ENCODE data around the gene OR2L5. TPM values are rescaled to one million over a fixed set of nuclear protein-coding genes. Genes with fewer than 3 reads are reported as not detected.

OR2L5 gene, protein sequence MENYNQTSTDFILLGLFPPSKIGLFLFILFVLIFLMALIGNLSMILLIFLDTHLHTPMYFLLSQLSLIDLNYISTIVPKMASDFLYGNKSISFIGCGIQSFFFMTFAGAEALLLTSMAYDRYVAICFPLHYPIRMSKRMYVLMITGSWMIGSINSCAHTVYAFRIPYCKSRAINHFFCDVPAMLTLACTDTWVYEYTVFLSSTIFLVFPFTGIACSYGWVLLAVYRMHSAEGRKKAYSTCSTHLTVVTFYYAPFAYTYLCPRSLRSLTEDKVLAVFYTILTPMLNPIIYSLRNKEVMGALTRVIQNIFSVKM
- not detected in 2 replicates for polyA plus RNA-seq (2011; rRNA removed)
- polyA plus RNA-seq (2012; cell fraction: cytosol; rRNA removed): not detected in 2 replicates
- polyA plus RNA-seq (2012; cell fraction: nucleus; rRNA removed): not detected in 2 replicates
- not detected in 3 replicates for polyA plus RNA-seq (2017; fragmentation: RNase III; extraction: RNeasy Plus Mini Kit Qiagen cat#74134 plus additional on column Dnase treatment)
- polyA minus RNA-seq (2011; rRNA and poly(A)+ RNA removed): not detected in 2 replicates

DNA sequence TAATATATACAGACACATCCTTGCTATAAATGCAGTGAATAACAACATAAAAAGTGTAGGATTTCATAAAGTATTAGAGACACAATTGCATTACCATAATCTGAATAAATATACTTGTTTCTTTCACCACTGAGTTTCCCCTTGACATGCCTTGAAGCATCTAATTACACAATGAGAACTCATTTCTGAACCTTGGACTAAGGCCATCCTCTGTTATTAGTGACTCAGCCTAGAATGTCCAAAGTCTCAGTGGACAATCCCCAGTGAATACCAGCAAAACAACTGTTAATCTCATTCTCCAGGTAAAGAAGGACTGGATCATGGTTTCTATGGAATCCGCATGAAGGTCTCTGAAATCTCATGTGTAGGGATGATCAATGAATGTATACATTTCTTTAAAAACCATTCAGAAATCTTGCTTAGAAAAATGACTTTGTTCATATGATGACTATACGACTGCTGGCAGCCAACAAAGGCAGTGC lies at the start of gene OR2L5:
OR2L5 (plus strand) TSS at position 432 of the 482 bp plus-strand sequence. CDS start 8,288 bp downstream, outside the sequence.
- H3K4me2 ChIP-seq: no peak within 1 kb of the TSS
- FAIRE-seq (no peak), DNase-seq (ENCODE audit: low read depth in 1 of 2, low spot score in 1 of 2) (no peak), ATAC-seq (no peak)
- TF ChIP-seq FOSL2 (IDR thresholded peaks at IDR 0.05): no peak
- TF ChIP-seq FOSL2 (CRISPR knock-in tag; IDR thresholded peaks at IDR 0.05): no peak
- TF ChIP-seq SMC3 (IDR thresholded peaks at IDR 0.05): no peak
- no peak for TF ChIP-seq RAD21 (conservative IDR thresholded peaks at IDR 0.05 in 1 of 2, IDR thresholded peaks at IDR 0.05 in 1 of 2)
- TF ChIP-seq CBX2 (IDR thresholded peaks at IDR 0.05; ENCODE audit: borderline replicate concordance, low read depth): no peak
- no peak for TF ChIP-seq ZFP36 (IDR thresholded peaks at IDR 0.05; ENCODE audit: borderline replicate concordance, partially characterized antibody)
- TF ChIP-seq, protein P1, sequence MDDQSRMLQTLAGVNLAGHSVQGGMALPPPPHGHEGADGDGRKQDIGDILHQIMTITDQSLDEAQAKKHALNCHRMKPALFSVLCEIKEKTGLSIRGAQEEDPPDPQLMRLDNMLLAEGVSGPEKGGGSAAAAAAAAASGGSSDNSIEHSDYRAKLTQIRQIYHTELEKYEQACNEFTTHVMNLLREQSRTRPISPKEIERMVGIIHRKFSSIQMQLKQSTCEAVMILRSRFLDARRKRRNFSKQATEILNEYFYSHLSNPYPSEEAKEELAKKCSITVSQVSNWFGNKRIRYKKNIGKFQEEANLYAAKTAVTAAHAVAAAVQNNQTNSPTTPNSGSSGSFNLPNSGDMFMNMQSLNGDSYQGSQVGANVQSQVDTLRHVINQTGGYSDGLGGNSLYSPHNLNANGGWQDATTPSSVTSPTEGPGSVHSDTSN (IDR thresholded peaks at IDR 0.05): no peak
- TF ChIP-seq JUN (IDR thresholded peaks at IDR 0.05): no peak
- TF ChIP-seq HOXA7 (CRISPR knock-in tag; IDR thresholded peaks at IDR 0.05): no peak
- POLR2A ChIA-PET: no interaction called here
- H3K9me3 ChIP-seq: no peaks in the 10 kb centered on the region
- H3K4me3 ChIP-seq: no peak within 1 kb of the TSS
- no peak within 1 kb of the TSS for H3K27ac ChIP-seq
- H3K4me1 ChIP-seq: no peaks in the 10 kb centered on the region
- CTCF ChIA-PET: no interaction called here
- 7% methylated on average over 2 of the region's 2 CpGs for WGBS (ENCODE audit: missing lambda C conversion rate)

DNA sequence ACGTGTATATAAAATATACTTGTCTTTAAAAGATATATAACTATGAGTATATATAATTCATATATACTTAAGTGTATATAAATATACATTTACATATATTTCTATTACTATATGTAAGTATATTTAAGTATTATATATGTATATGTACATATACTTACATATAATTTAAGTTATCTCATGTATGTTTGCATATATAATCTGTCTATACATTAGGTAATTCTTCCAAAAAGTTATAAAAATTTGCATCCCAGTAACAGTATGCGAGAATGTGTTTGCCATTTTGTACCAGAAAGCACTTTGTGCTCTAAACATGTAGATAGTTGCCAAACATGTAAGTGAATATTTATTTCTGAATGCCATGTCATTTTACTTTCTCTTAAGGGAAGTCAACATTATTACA lies 48.5 kb upstream of the OR2L5 start, which contains the start of gene OR2AK2:
OR2AK2 (plus strand) TSS at position 301 of the 400 bp plus-strand sequence. CDS start 144 bp downstream, outside the sequence.
- 0 out of 3 replicates have a peak, but pooled peaks cover 3% of the 10 kb centered on the region for H3K9me3 ChIP-seq
- H3K4me3 ChIP-seq: no peak within 1 kb of the TSS
- TF ChIP-seq BHLHE40 (IDR thresholded peaks at IDR 0.05; ENCODE audit: low read depth, low read length) (no peak), KDM1A (IDR thresholded peaks at IDR 0.05; ENCODE audit: low read depth) (no peak), CEBPB (IDR thresholded peaks at IDR 0.05) (no peak), HDAC2 (IDR thresholded peaks at IDR 0.05) (no peak), ZNF302 (CRISPR knock-in tag; IDR thresholded peaks at IDR 0.05) (no peak), RAD21 (conservative IDR thresholded peaks at IDR 0.05 in 1 of 2, IDR thresholded peaks at IDR 0.05 in 1 of 2) (no peak), POLR2AphosphoS2 (conservative IDR thresholded peaks at IDR 0.05; ENCODE audit: low read length) (no peak), ZFP36 (IDR thresholded peaks at IDR 0.05; ENCODE audit: borderline replicate concordance, partially characterized antibody) (no peak), ESRRA (IDR thresholded peaks at IDR 0.05; ENCODE audit: borderline replicate concordance, low read length) (no peak), NPAS2 (CRISPR knock-in tag; IDR thresholded peaks at IDR 0.05; ENCODE audit: borderline replicate concordance) (no peak), RFX5 (IDR thresholded peaks at IDR 0.05) (no peak)
- CTCF ChIA-PET: no interaction called here
- POLR2A ChIA-PET: no interaction called here
- ATAC-seq (no peak), DNase-seq (ENCODE audit: low read depth in 1 of 2, low spot score in 1 of 2) (no peak), FAIRE-seq (no peak)
- H3K27ac ChIP-seq: no peak within 1 kb of the TSS
- 6% methylated on average over 2 of the region's 2 CpGs for WGBS (ENCODE audit: missing lambda C conversion rate)
- no peak within 1 kb of the TSS for H3K4me2 ChIP-seq
- H3K4me1 ChIP-seq: no peaks in the 10 kb centered on the region

DNA sequence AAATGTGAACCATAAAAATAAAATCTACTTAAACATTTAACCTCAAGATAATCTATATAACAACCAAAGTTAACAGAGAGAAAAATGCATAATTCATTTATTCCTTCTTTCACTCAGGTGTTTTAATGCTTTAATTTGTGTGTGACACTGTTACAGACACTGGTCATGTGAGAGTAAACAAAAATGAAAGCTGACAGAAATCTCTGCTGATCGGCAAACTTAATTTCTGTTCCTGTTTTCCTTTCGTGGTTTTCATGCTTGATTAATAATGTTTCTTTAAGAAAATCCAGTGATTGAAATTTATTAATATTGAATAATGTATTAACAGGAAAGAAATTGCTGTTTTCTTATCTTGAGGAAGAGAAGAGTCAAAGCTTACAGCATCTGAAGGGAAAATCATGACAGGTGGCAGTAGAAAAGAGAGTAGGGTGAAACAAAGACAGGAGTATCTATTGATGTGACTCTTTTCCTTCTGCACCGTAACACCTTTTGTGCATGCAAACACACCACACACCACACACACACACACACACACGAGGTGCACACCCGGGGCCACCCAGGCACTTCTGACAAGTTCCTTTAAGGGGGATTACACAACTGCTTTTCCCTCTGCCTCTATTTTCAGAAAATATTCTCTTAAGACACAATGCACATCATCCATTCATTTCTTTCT lies 46.8 kb upstream of the OR2L5 start:
- Histone ChIP-seq H3K27ac (no peak overlapping the region), H3K9me3 (0 out of 3 replicates have a peak, but pooled peaks cover 5% of the 10 kb centered on the region), H3K4me3 (no peak overlapping the region), H3K4me2 (no peak overlapping the region), H3K4me1 (no peaks in the 10 kb centered on the region)
- FAIRE-seq: no peak
- ChIA-PET CTCF (no interaction called here), POLR2A (no interaction called here)
- TF ChIP-seq, protein P2, sequence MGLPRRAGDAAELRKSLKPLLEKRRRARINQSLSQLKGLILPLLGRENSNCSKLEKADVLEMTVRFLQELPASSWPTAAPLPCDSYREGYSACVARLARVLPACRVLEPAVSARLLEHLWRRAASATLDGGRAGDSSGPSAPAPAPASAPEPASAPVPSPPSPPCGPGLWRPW (IDR thresholded peaks at IDR 0.05): no peak
- TF ChIP-seq JUN (IDR thresholded peaks at IDR 0.05): no peak
- TF ChIP-seq FOSL2 (IDR thresholded peaks at IDR 0.05): no peak
- TF ChIP-seq FOSL2 (CRISPR knock-in tag; IDR thresholded peaks at IDR 0.05): no peak
- TF ChIP-seq MYC (IDR thresholded peaks at IDR 0.05; ENCODE audit: borderline replicate concordance, low read length): no peak
- WGBS (ENCODE audit: missing lambda C conversion rate): 23% methylated on average over 5 of the region's 5 CpGs
- no peak for ATAC-seq
- no peak for DNase-seq (ENCODE audit: low read depth in 1 of 2, low spot score in 1 of 2)
